Endothelial cell (in vitro differentiated cells): ENCODE data around the gene RPAIN. TPM values are rescaled to one million over a fixed set of nuclear protein-coding genes. Genes with fewer than 3 reads are reported as not detected.

ENCODE experiments used
- DNase-seq: peaks from one replicate; pipeline ENCODE4 v3.0.0; 2021; ENCODE audit warnings: low spot score
- H3K27ac Mint-ChIP-seq: one replicate; pipeline ENCODE4 v1.8.0; 2021; ENCODE audit warnings: mixed read lengths, inconsistent platforms; ENCODE audit not compliant: unreplicated experiment
- H3K27me3 Mint-ChIP-seq: one replicate; pipeline ENCODE4 v1.8.0; 2021; ENCODE audit warnings: mild to moderate bottlenecking, moderate library complexity, mixed read lengths, inconsistent platforms; ENCODE audit not compliant: unreplicated experiment
- H3K36me3 Mint-ChIP-seq: one replicate; pipeline ENCODE4 v1.8.0; 2021; ENCODE audit warnings: mild to moderate bottlenecking, low read depth, mixed read lengths, inconsistent platforms; ENCODE audit not compliant: unreplicated experiment
- H3K4me1 Mint-ChIP-seq: one replicate; pipeline ENCODE4 v1.8.0; 2021; ENCODE audit warnings: mild to moderate bottlenecking, mixed read lengths, inconsistent platforms; ENCODE audit not compliant: unreplicated experiment
- H3K4me3 Mint-ChIP-seq: one replicate; pipeline ENCODE4 v1.8.0; 2021; ENCODE audit warnings: mild to moderate bottlenecking, mixed read lengths, inconsistent platforms; ENCODE audit not compliant: unreplicated experiment
- H3K9me3 Mint-ChIP-seq: one replicate; pipeline ENCODE4 v1.8.0; 2021; ENCODE audit warnings: mixed read lengths, inconsistent platforms; ENCODE audit not compliant: unreplicated experiment
- total RNA-seq: library from RNA; stranded (reverse); fragmentation: NEBNext Ultra II Directional; extraction: Animal tissue kit (Norgen Biotek cat#: 25700); gene quantifications from one replicate; pipeline ENCODE4 v1.2.1, GENCODE V29; 2021; ENCODE audit not compliant: unreplicated experiment
- TF ChIP-seq, protein P1 (sequence below): fragments of 200-600 bp; sonication (generic); IDR thresholded peaks from one replicate; pipeline ENCODE4 v1.5.0; 2021; ENCODE audit warnings: antibody characterized with exemption; ENCODE audit not compliant: unreplicated experiment

The RPAIN gene
- total RNA-seq, 1 donor from 2014 or later, result 47.7 TPM

GRCh38 chr17:5467416-5467815 lies 47.4 kb downstream of the RPAIN start:
- Mint-ChIP-seq H3K9me3 (no peaks in the 10 kb centered on the region), H3K36me3 (peaks cover 19% of the 10 kb centered on the region), H3K27ac (peak overlapping the region; percentile 87), H3K4me3 (peak overlapping the region; percentile 98), H3K4me1 (peaks cover 28% of the 10 kb centered on the region), H3K27me3 (peaks cover 3% of the 10 kb centered on the region)
- TF ChIP-seq, protein P1, sequence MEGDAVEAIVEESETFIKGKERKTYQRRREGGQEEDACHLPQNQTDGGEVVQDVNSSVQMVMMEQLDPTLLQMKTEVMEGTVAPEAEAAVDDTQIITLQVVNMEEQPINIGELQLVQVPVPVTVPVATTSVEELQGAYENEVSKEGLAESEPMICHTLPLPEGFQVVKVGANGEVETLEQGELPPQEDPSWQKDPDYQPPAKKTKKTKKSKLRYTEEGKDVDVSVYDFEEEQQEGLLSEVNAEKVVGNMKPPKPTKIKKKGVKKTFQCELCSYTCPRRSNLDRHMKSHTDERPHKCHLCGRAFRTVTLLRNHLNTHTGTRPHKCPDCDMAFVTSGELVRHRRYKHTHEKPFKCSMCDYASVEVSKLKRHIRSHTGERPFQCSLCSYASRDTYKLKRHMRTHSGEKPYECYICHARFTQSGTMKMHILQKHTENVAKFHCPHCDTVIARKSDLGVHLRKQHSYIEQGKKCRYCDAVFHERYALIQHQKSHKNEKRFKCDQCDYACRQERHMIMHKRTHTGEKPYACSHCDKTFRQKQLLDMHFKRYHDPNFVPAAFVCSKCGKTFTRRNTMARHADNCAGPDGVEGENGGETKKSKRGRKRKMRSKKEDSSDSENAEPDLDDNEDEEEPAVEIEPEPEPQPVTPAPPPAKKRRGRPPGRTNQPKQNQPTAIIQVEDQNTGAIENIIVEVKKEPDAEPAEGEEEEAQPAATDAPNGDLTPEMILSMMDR, result no peak
- no peak for DNase-seq

DNA sequence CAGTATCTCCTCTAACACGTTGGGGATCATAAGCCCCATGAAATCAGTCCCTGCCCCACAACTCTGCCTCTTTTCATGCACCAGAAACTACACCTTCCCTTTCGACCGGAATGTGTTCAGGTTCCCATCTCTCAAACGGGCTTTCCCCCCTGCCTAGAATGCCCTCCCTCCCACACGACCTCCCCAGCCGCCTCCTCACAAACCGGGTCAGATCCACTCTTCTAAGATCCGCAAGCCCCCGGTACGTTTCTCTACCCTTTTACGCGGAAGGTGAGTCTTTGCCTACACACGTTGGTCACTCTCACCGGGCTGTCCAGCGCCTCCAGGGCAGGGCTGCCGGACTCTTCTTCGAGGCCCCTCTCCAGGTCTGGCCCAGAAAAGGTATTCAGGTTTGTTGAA lies 48.1 kb downstream of the RPAIN start:
- Mint-ChIP-seq H3K9me3 (no peaks in the 10 kb centered on the region), H3K27ac (peak overlapping the region; percentile 87), H3K27me3 (peaks cover 3% of the 10 kb centered on the region), H3K36me3 (peaks cover 17% of the 10 kb centered on the region), H3K4me1 (peaks cover 28% of the 10 kb centered on the region), H3K4me3 (peak overlapping the region; percentile 98)
- peak; percentile 21 for DNase-seq
- TF ChIP-seq, protein P1, result no peak

DNA sequence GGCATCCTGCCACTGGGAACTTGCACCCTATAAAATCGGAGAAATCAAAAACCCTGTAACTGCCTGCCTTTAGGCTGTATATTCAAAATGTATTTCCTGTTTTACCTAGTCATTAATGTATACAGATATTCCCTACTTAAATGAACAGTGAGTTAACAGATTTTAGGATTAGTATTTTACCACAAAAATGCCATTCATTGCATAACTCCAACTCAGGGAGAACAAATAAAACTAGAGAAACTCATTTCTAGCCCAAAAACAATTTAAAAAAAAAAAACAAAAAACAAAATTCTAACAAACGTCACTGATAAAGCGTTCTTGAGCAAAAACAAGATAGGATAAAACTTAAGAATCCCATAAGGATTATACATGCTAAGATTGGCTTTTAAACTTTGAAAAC lies 52.5 kb downstream of the RPAIN start:
- Mint-ChIP-seq H3K4me1 (peaks cover 7% of the 10 kb centered on the region), H3K27me3 (no peaks in the 10 kb centered on the region), H3K9me3 (no peaks in the 10 kb centered on the region), H3K4me3 (no peak overlapping the region), H3K36me3 (peaks cover 32% of the 10 kb centered on the region), H3K27ac (no peak overlapping the region)
- no peak for DNase-seq
- TF ChIP-seq, protein P1, result no peak

GRCh38 chr17:5473906-5474305 lies 53.9 kb downstream of the RPAIN start:
- Mint-ChIP-seq H3K4me1 (peaks cover 2% of the 10 kb centered on the region), H3K36me3 (peaks cover 40% of the 10 kb centered on the region), H3K4me3 (no peak overlapping the region), H3K9me3 (no peaks in the 10 kb centered on the region), H3K27ac (no peak overlapping the region), H3K27me3 (no peaks in the 10 kb centered on the region)
- TF ChIP-seq, protein P1, result no peak
- DNase-seq, result no peak

- no peaks in the 10 kb centered on the region for H3K27me3 Mint-ChIP-seq
- no peaks in the 10 kb centered on the region for H3K9me3 Mint-ChIP-seq
- no peak overlapping the region for H3K4me3 Mint-ChIP-seq
- TF ChIP-seq, protein P1, result no peak
- no peaks in the 10 kb centered on the region for H3K4me1 Mint-ChIP-seq
- peaks cover 49% of the 10 kb centered on the region for H3K36me3 Mint-ChIP-seq
- DNase-seq, result no peak
- no peak overlapping the region for H3K27ac Mint-ChIP-seq
These were observed 59.0 kb downstream of the RPAIN start for GRCh38 chr17:5478992-5479391.
